NCI-H1694 treated with DMSO at 0.1 percent for 48 hours (cell line): ENCODE results near the gene MALSU1.

Experiments
- DNase-seq: peaks from one replicate; lab custom pipeline; 2025; lab: John Stamatoyannopoulos, UW

The MALSU1 gene

DNA sequence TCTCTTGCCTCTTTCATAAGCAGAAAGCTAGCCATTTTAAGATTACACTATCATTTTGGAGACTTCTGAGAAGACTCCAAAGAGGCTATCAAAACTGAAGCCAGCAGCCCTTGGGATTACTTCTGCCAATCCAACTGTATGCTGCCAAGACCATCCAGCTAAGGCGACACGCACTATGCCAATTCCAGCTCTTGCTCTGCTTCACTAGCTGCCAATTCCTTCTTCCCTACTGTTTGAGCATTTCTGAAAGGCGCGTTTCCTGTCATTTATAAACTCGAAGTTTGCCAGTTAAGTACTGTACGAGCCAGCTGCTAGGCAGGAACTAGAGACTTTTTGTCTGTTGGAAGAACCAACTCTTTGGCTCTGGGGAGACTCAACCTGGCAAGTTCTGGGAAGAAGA is 36.5 kb downstream of the MALSU1 start:
- no peak for DNase-seq

DNA sequence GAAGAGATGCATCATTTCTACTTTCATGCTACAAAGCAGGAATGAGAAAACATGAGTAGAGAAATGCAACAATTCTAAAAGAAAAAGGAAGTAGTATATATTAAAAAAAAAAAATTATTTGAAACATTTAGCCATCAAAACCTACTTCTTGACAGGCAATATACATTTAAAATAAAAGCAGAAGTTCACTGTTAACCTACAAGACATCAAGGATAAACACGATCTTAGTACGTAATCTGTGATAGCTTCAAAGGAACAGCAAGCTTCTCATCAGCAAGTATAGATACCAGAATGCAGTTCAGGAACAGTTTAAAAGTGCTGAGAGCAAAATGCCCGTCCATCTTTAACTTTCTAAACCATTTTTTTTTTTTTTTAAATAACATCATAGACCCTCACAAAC is 36.9 kb downstream of the MALSU1 start:
- no peak for DNase-seq

DNA sequence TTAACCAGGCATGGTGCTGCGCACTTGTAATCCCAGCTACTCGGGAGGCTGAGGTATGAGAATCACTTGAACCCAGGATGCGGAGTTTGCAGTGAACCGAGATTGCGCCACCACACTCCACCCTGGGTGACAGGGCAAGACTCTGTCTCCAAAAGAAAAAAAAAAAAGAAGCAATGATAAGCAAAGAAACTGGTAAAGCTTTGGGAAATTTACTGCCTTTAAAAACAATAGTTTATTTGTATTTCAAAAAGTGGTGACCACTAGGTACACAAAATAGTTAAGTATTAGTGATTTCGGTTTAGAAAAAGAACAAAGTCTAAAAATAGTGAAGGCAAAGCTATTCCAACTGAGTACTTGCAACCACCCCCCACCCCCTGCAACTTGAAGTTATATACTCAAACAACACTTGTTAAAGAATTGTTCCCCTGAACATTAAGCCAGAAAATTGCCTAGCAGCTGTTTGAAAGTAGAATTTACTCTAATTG is 37.7 kb downstream of the MALSU1 start:
- no peak for DNase-seq

DNA sequence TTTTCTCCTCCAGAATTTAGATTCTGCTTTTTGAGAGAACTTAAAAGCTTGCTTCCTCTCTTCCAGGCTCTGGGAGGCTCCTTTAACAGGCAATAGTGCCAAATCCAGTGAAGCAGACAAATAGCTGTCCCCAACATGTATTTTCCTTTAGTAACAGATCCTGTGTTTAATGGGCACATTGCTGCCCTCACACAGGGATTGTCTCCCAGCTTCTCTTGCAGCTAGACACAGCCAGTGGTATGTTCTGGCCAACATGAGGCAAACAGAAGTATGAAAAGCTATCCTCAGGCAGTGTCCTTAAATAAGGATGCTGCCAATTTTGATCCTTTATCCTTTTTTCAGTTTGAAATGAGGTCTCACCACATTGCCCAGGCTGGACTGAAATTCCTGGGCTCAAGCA is 38.2 kb downstream of the MALSU1 start:
- DNase-seq = no peak

- no peak for DNase-seq
These were observed 39.3 kb downstream of the MALSU1 start for GRCh38 chr7:23338439-23338838.

DNA sequence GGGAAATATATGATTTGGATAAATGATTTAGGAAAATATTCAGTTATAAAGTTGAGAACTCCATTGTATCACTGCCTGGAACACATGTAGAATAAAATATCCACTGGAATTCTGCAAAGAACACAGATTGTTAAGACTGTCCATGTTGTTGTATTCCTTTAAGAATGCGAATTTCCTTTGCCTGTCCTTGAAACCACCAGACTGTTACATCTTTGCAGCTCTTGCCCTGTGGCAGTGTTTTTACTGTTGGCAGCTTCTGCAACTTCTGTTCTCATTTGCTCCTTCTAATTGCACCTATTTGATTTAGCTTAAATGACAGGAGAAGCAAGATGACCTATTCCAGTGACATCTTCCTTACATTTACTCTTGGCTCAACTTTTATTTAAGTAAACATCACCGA is 39.7 kb downstream of the MALSU1 start:
- no peak for DNase-seq

- DNase-seq = no peak
These were observed 42.9 kb downstream of the MALSU1 start for GRCh38 chr7:23341846-23342598.

- no peak for DNase-seq
These were observed 44.0 kb downstream of the MALSU1 start for GRCh38 chr7:23343102-23343501.

GRCh38 chr7:23343806-23344475 is 44.8 kb downstream of the MALSU1 start:
- no peak for DNase-seq

DNA sequence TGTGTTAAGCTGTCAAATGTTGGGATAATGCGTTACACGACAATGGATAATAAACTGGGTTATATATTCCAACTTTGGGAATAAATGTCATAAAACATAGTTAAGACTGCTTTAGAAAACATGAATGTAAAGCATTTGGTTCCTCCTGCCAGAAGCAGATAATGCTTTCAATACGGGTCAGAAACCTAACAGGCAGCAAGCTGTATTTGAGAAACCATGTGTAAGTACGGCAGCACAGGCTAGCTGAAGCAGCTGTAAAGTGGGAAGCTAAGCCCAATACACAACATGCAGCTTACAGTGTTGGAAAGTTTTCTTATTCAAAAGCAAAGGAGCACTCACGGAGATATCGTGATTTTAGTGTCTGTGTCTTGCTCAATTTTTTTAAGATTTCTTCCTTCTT is 46.5 kb downstream of the MALSU1 start:
- DNase-seq = no peak

GRCh38 chr7:23346316-23346715 is 47.2 kb downstream of the MALSU1 start:
- no peak for DNase-seq

- DNase-seq = no peak
These were observed 48.0 kb downstream of the MALSU1 start for GRCh38 chr7:23347033-23347681.

GRCh38 chr7:23347682-23348180 is 48.6 kb downstream of the MALSU1 start:
- no peak for DNase-seq

DNA sequence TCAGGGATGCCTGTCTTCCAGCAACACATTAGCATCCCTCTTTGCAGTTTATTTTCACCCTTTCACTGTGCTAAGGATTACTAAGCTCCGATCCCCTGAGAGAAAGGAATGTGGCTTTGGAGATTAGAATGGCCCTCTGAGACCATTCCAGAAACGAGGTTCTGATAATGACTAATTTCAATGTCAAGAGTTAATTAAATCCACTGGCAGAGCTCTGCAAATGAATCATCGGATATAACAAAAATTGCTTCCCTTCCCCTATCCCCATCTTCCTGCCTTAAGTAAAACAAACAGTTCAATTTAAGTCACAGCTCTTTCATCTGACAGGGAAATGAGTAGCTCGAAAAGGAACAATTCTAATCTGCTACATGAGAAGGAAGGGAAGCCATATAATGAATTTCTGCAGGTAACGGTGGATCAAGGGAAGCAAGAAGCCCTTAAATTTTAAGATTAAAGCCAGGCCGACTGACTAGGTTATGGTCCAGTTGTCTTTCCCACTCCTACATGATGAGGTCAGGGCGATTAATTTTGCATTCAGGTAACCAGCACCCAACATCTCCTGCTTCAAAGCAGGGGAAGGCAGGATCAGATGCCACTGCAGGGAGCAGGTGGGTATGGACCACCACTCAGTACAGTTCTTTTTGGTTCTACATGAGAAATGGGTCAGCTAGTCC is 50.5 kb downstream of the MALSU1 start:
- DNase-seq = no peak

GRCh38 chr7:23350466-23350865 is 51.3 kb downstream of the MALSU1 start:
- DNase-seq = no peak

- no peak for DNase-seq
These were observed 54.0 kb downstream of the MALSU1 start for GRCh38 chr7:23353172-23353571.

DNA sequence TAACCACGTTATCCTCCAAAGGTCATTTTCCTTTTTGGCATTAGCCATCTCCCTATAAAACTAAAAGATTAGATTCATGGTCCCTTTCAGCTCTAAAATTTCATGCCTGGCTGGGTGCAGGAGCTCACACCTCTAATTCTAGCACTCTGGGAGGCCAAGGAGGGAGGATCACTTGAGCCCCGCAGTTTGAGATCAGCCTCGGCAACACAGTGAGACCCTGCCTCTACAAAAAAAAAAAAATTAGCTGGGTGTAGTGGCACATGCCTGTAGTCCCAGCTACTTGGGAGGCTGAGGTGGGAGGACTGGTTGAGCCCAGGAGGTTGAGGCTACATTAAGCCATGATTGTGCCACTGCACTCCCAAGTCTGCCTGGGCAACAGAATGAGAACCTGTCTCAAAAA is 57.0 kb downstream of the MALSU1 start:
- DNase-seq = no peak

DNA sequence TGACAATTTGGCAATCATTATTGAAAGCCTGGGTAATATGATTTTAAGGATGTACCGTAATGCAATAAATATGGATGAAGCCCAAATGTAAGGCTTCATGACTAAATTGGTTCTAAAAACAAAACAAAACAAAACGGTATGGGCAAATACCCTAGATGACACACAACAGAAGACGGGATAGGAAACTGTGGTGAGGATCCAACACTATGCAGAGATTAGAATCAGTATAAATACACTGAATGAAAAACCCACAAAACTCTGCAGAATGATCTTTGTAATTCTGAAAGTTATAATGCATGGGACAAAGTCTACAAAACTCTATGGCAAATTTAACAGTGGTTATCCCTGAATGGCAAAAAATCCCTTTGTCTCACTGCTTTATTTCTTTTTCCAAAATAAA is 57.6 kb downstream of the MALSU1 start:
- DNase-seq = no peak

DNA sequence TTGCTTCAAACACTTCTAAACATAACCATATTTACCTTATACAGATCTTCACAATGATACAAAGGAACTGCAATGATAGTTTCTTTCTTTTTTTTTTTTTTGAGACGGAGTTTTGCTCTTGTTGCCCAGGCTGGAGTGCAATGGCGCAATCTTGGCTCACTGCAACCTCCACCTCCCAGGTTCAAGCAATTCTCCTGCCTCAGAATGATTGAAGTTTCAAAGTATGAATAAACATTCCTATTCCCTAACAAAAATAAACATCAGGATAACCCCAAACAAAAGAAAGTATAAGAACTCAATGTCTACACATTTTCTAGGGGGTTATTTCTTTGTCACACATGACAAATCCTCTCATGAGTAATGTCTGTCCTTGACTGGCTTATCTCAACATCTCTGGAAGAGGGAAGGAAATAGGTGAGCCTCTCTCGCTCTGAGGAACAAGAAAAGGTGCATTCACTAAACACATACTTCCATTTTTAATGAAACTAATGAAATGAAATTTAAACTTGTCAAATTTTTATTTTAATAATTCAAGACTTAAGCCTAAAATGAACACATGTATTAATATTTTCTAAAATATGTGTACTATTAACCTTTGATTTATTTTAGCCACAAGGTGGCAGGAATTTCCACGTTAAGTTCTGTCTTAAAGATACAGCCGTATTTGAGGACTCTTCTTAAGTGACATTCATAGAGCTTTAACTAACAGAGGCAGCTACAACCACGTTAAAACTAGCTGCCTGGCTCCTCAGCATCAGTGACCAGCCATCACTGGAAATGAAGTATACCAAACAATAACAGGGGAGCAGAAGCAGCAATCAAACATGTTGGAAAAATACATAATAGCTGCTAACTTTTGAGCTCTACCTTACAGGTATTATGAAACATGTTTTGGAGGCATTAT is 58.3 kb downstream of the MALSU1 start:
- peak; percentile 49 for DNase-seq

GRCh38 chr7:23358152-23358674 is 59.1 kb downstream of the MALSU1 start:
- DNase-seq = no peak
